HL-60/S4 treated with retinoic acid at 250 ng/mL for 4 days and 3 days (cell line): ENCODE data around the gene TLR3.
"Not testable (repeated sequence)": the region's sequence is repeated elsewhere in the genome, so short reads cannot be mapped to it uniquely, and the experiment has no call there.

Experiments
- in situ Hi-C: fragments of 300-500 bp; cut with MboI; formaldehyde crosslinking; loops from 2 replicates; pipeline ENCODE4 v1.7.0; 2022; ENCODE audit warnings: low sequenced_read_pairs

TLR3 gene

GRCh38 chr4:186040316-186040715, 28.6 kb upstream of the TLR3 start:
- in situ Hi-C loops = loop anchor here (25.0 kb wide), 1 partner anchor 403 kb away; no protein-coding TSS in a partner anchor

GRCh38 chr4:186047501-186047900, 21.5 kb upstream of the TLR3 start:
- in situ Hi-C loops = loop anchor here (25.0 kb wide), 1 partner anchor 410 kb away; no protein-coding TSS in a partner anchor

- in situ Hi-C loops = not testable (repeated sequence)
These were observed 18.8 kb upstream of the TLR3 start for GRCh38 chr4:186050135-186050534.

- in situ Hi-C loops = no loop called here
These were observed 17.9 kb upstream of the TLR3 start for GRCh38 chr4:186051096-186051495.

- in situ Hi-C loops = no loop called here
These were observed 10.5 kb upstream of the TLR3 start for GRCh38 chr4:186058253-186058979.

GRCh38 chr4:186058980-186059316, 10.0 kb upstream of the TLR3 start:
- in situ Hi-C loops = no loop called here

GRCh38 chr4:186061921-186062320, 7.0 kb upstream of the TLR3 start:
- in situ Hi-C loops = no loop called here

- in situ Hi-C loops = no loop called here
These were observed 1.1 kb upstream of the TLR3 start for GRCh38 chr4:186067757-186068385.

- in situ Hi-C loops = no loop called here
These were observed 773 bp downstream of the TLR3 start for GRCh38 chr4:186069729-186070128.

- in situ Hi-C loops = no loop called here
These were observed 3.6 kb downstream of the TLR3 start for GRCh38 chr4:186072516-186072915.

GRCh38 chr4:186074189-186074588, 5.2 kb downstream of the TLR3 start:
- in situ Hi-C loops = no loop called here

GRCh38 chr4:186078981-186079638, 10.2 kb downstream of the TLR3 start:
- in situ Hi-C loops = no loop called here

- in situ Hi-C loops = no loop called here
These were observed 10.7 kb downstream of the TLR3 start for GRCh38 chr4:186079694-186080093.

GRCh38 chr4:186081202-186081807, 12.3 kb downstream of the TLR3 start:
- in situ Hi-C loops = no loop called here

GRCh38 chr4:186082221-186082620, 13.3 kb downstream of the TLR3 start:
- in situ Hi-C loops = no loop called here

GRCh38 chr4:186088523-186088922, 19.6 kb downstream of the TLR3 start:
- in situ Hi-C loops = no loop called here

GRCh38 chr4:186092296-186092695, 23.3 kb downstream of the TLR3 start:
- in situ Hi-C loops = no loop called here

- in situ Hi-C loops = no loop called here
These were observed 26.4 kb downstream of the TLR3 start for GRCh38 chr4:186095406-186095805.

- in situ Hi-C loops = no loop called here
These were observed 27.8 kb downstream of the TLR3 start for GRCh38 chr4:186096681-186097165.

- in situ Hi-C loops = no loop called here
These were observed 28.4 kb downstream of the TLR3 start for GRCh38 chr4:186097386-186097785.

- in situ Hi-C loops = no loop called here
These were observed 34.0 kb downstream of the TLR3 start for GRCh38 chr4:186102931-186103330.
